IMR-90 (cell line): ENCODE results near the gene TMC8. TPM values are rescaled to one million over a fixed set of nuclear protein-coding genes. Genes with fewer than 3 reads are reported as not detected.

ENCODE experiments used
- ATAC-seq: fragments of 200-7000 bp; cut with Tn5 transposase; 2 replicates; pipeline ENCODE4 v1.9.1; 2020; ENCODE audit warnings: low read depth, mild to moderate bottlenecking, moderate library complexity
- BruUV-seq: library from RNA; stranded (reverse); fragments of 400-500 nt; replicated peaks from 2 replicates; lab custom pipeline; 2021; lab: Mats Ljungman, UMichigan
- CTCF ChIA-PET: fragments of 300-600 bp; formaldehyde crosslinking; extraction: SDS; loops from one replicate; lab custom pipeline; 2021; ENCODE audit warnings: antibody characterized with exemption; lab: Yijun Ruan, JAX
- POLR2A ChIA-PET: fragments of 300-600 bp; sonication (Branson Sonifier 250); formaldehyde crosslinking; loops from one replicate; lab custom pipeline; 2022; ENCODE audit warnings: antibody characterized with exemption; ENCODE audit not compliant: unreplicated experiment; lab: Charles Lee
- DNase-seq: peaks from one replicate; pipeline ENCODE4 v3.0.0; 2013
- H2AFZ ChIP-seq: replicated peaks from 2 replicates; pipeline ENCODE3; 2013; ENCODE audit warnings: low read length, mild to moderate bottlenecking; ENCODE audit not compliant: poor library complexity
- H2AK5ac ChIP-seq: 2 replicates; pipeline ENCODE4 v1.6.1; 2013; ENCODE audit warnings: low read depth, low read length, inconsistent platforms
- H2AK9ac ChIP-seq: replicated peaks from 2 replicates; pipeline ENCODE3; 2013; ENCODE audit warnings: mild to moderate bottlenecking, low read depth, low read length, moderate library complexity; ENCODE audit not compliant: poor library complexity
- H2BK120ac ChIP-seq: 2 replicates; pipeline ENCODE4 v1.6.1; 2013; ENCODE audit warnings: low read depth, low read length, inconsistent platforms
- H2BK15ac ChIP-seq: 3 replicates; pipeline ENCODE4 v1.6.1; 2013; ENCODE audit warnings: low read depth, low read length, inconsistent platforms
- H2BK20ac ChIP-seq: 2 replicates; pipeline ENCODE4 v1.6.1; 2013; ENCODE audit warnings: low read depth, mild to moderate bottlenecking, inconsistent platforms, low read length, moderate library complexity
- H2BK5ac ChIP-seq: 2 replicates; pipeline ENCODE4 v1.6.1; 2013; ENCODE audit warnings: mild to moderate bottlenecking, low read depth, low read length, inconsistent platforms; ENCODE audit not compliant: poor library complexity, severe bottlenecking
- H3K14ac ChIP-seq: replicated peaks from 2 replicates; pipeline ENCODE4 v1.6.1; 2013; ENCODE audit warnings: low read depth, low read length, inconsistent platforms
- H3K18ac ChIP-seq: 2 replicates; pipeline ENCODE4 v1.6.1; 2013; ENCODE audit warnings: low read depth, low read length, control low read depth
- H3K23ac ChIP-seq: 2 replicates; pipeline ENCODE4 v1.6.1; 2013; ENCODE audit warnings: low read depth, low read length, inconsistent platforms
- H3K27ac ChIP-seq: 2 replicates; pipeline ENCODE4 v1.5.1; 2013; ENCODE audit warnings: mild to moderate bottlenecking, control low read depth, low read length; ENCODE audit not compliant: insufficient read depth
- H3K27me3 ChIP-seq: 2 replicates; pipeline ENCODE4 v1.6.1; 2013; ENCODE audit warnings: low read length; ENCODE audit not compliant: control insufficient read depth, insufficient read depth
- H3K36me3 ChIP-seq: 2 replicates; pipeline ENCODE4 v1.6.1; 2013; ENCODE audit warnings: low read length, mixed read lengths; ENCODE audit not compliant: control insufficient read depth, insufficient read depth
- H3K4ac ChIP-seq: 2 replicates; pipeline ENCODE4 v1.6.1; 2013; ENCODE audit warnings: low read depth, low read length, inconsistent platforms
- H3K4me1 ChIP-seq: 2 replicates; pipeline ENCODE4 v1.6.1; 2013; ENCODE audit warnings: low read length, mixed read lengths; ENCODE audit not compliant: control insufficient read depth, insufficient read depth
- H3K4me2 ChIP-seq: 2 replicates; pipeline ENCODE4 v1.6.1; 2013; ENCODE audit warnings: low read depth, mild to moderate bottlenecking, control low read depth, low read length, moderate library complexity
- H3K4me3 ChIP-seq: 2 replicates; pipeline ENCODE4 v1.5.1; 2013; ENCODE audit warnings: low read depth, mild to moderate bottlenecking, control low read depth, low read length, moderate library complexity; ENCODE audit not compliant: insufficient read depth
- H3K56ac ChIP-seq: 2 replicates; pipeline ENCODE4 v1.6.1; 2013; ENCODE audit warnings: low read length, inconsistent platforms; ENCODE audit not compliant: insufficient read depth; ENCODE audit errors: extremely low read depth
- H3K79me1 ChIP-seq, 2 experiments: 2 replicates each; pipeline ENCODE4 v1.6.1; 2013; ENCODE audit warnings: low read length in 2 of 2, inconsistent platforms in 1 of 2, low read depth in 1 of 2
- H3K9ac ChIP-seq: 2 replicates; pipeline ENCODE4 v1.6.1; 2013; ENCODE audit warnings: low read depth, low read length, control low read depth
- H3K9me1 ChIP-seq: 2 replicates; pipeline ENCODE4 v1.6.1; 2013; ENCODE audit warnings: low read length, inconsistent platforms; ENCODE audit not compliant: insufficient read depth
- H3K9me3 ChIP-seq: 2 replicates; pipeline ENCODE4 v1.6.1; 2013; ENCODE audit warnings: low read length; ENCODE audit not compliant: control insufficient read depth, insufficient read depth
- H4K20me1 ChIP-seq: 2 replicates; pipeline ENCODE4 v1.6.1; 2013; ENCODE audit warnings: low read length, inconsistent platforms; ENCODE audit not compliant: insufficient read depth
- H4K5ac ChIP-seq: 2 replicates; pipeline ENCODE4 v1.6.1; 2013; ENCODE audit warnings: mild to moderate bottlenecking, low read depth, low read length, control low read depth
- H4K8ac ChIP-seq, 2 experiments: 2 replicates each; pipeline ENCODE4 v1.6.1; 2013; ENCODE audit warnings: low read depth in 2 of 2, low read length in 2 of 2, control low read depth in 1 of 2, inconsistent platforms in 1 of 2
- H4K91ac ChIP-seq: 2 replicates; pipeline ENCODE4 v1.6.1; 2013; ENCODE audit warnings: low read depth, low read length, inconsistent platforms; ENCODE audit not compliant: insufficient read depth
- BHLHE40 ChIP-seq: fragments of 150-350 bp; IDR thresholded peaks from 2 replicates; pipeline ENCODE4 v1.6.1; 2016; ENCODE audit warnings: mild to moderate bottlenecking, low read depth, low read length
- CEBPB ChIP-seq: IDR thresholded peaks from 2 replicates; pipeline ENCODE4 v1.6.1; 2012; ENCODE audit warnings: low read depth, low read length, improper control_type of control experiment
- CHD1 ChIP-seq: IDR thresholded peaks from 2 replicates; pipeline ENCODE4 v1.6.1; 2012; ENCODE audit warnings: low read depth, low read length, improper control_type of control experiment
- FOS ChIP-seq: fragments of 150-350 bp; IDR thresholded peaks from 2 replicates; pipeline ENCODE4 v1.6.1; 2016; ENCODE audit warnings: low read depth, low read length
- MAFK ChIP-seq: IDR thresholded peaks from 2 replicates; pipeline ENCODE4 v1.6.1; 2012; ENCODE audit warnings: low read depth, low read length, improper control_type of control experiment
- MAZ ChIP-seq: IDR thresholded peaks from 2 replicates; pipeline ENCODE4 v1.6.1; 2012; ENCODE audit warnings: low read depth, mild to moderate bottlenecking, low read length, improper control_type of control experiment, moderate library complexity, borderline replicate concordance
- MXI1 ChIP-seq: IDR thresholded peaks from 2 replicates; pipeline ENCODE4 v1.6.1; 2012; ENCODE audit warnings: low read depth, mild to moderate bottlenecking, low read length, moderate library complexity, borderline replicate concordance
- NFE2L2 ChIP-seq: fragments of 150-350 bp; IDR thresholded peaks from 2 replicates; pipeline ENCODE4 v1.6.1; 2016; ENCODE audit warnings: low read depth, mild to moderate bottlenecking, low read length
- POLR2A ChIP-seq: IDR thresholded peaks from 2 replicates; pipeline ENCODE4 v1.6.1; 2012; ENCODE audit warnings: mild to moderate bottlenecking, low read depth, low read length
- RAD21 ChIP-seq: IDR thresholded peaks from 2 replicates; pipeline ENCODE4 v1.6.1; 2012; ENCODE audit warnings: low read length, improper control_type of control experiment
- RCOR1 ChIP-seq: IDR thresholded peaks from 2 replicates; pipeline ENCODE4 v1.6.1; 2012; ENCODE audit warnings: mild to moderate bottlenecking, low read length, improper control_type of control experiment; ENCODE audit not compliant: insufficient replicate concordance
- RFX5 ChIP-seq: IDR thresholded peaks from 2 replicates; pipeline ENCODE4 v1.8.0; 2012; ENCODE audit warnings: low read depth, mild to moderate bottlenecking, low read length, moderate library complexity
- SMC3 ChIP-seq: fragments of 150-350 bp; IDR thresholded peaks from 2 replicates; pipeline ENCODE4 v1.6.1; 2016; ENCODE audit warnings: low read depth, mild to moderate bottlenecking, antibody characterized with exemption, low read length, moderate library complexity
- USF2 ChIP-seq: fragments of 150-350 bp; IDR thresholded peaks from 2 replicates; pipeline ENCODE4 v1.6.1; 2017; ENCODE audit warnings: mild to moderate bottlenecking, antibody characterized with exemption, low read length, low read depth
- WGBS, 2 experiments: methylation state at CpG; one replicate each; pipeline versions ENCODE4 v1.1.5 to v1.1.7; 2013; ENCODE audit warnings: missing lambda C conversion rate in 2 of 2; ENCODE audit not compliant: insufficient read length in 1 of 2; ENCODE audit errors: extremely low coverage in 2 of 2; 5-methylcytosine and 5-hydroxymethylcytosine counted together
- dilution Hi-C: fragments of 300-500 bp; cut with HindIII; formaldehyde crosslinking; loops from one replicate; pipeline ENCODE4 v1.14.3; 2018; ENCODE audit warnings: low sequenced_read_pairs; ENCODE audit not compliant: unreplicated experiment
- in situ Hi-C: fragments of 300-500 bp; cut with MboI; formaldehyde crosslinking; loops from 3 replicates; pipeline ENCODE4 v1.14.3; 2019; ENCODE audit warnings: low sequenced_read_pairs, inconsistent platforms, mixed read lengths
- intact Hi-C: fragments of 100-400 bp; cut with micrococcal nuclease; formaldehyde crosslinking; loops from 2 replicates; pipeline ENCODE4 v1.10.0; 2022
- polyA plus RNA-seq, 3 experiments: library from polyadenylated mRNA; depleted of rRNA; stranded (reverse); fragments of >200 nt; gene quantifications; 2 replicates each; pipeline ENCODE4 v1.2.3, GENCODE V29; 2012; ENCODE audit warnings: low replicate concordance in 1 of 3
- total RNA-seq: library from RNA; depleted of rRNA; stranded (reverse); fragments of >200 nt; gene quantifications from 2 replicates; pipeline ENCODE4 v1.2.3, GENCODE V29; 2012
- TF ChIP-seq, protein P1 (sequence below): fragments of 150-350 bp; IDR thresholded peaks from 2 replicates; pipeline ENCODE4 v1.6.1; 2016; ENCODE audit warnings: low read depth, mild to moderate bottlenecking, low read length, moderate library complexity, borderline replicate concordance
- TF ChIP-seq, protein P2 (sequence below): conservative IDR thresholded peaks from 2 replicates; pipeline ENCODE4 v1.5.1; 2012; ENCODE audit warnings: mild to moderate bottlenecking, low read depth, low read length, improper control_type of control experiment

Gene TMC8
- total and polyA plus RNA-seq, 2 of the 4 experiments (the other 2 are of a cell fraction): not detected

DNA sequence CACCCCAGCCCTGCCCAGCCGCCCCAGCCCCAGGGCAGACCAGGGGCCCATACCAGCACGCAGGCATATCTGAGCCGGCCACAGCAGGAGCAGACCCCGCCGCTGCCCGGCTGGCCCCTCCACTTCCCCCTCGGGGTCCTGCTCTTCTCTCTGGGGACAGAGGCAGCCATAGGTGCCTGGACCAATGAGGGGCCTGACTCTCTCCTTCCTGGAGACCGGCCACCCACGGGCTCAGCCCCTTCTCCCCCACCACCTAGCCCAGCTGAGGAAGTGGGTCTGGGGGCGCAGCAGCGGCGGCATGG lies 5.8 kb upstream of the TMC8 start:
- 75% methylated on average over 7 of the region's 12 CpGs; no CpG with 5 or more reads in 1 of the 2 experiments for WGBS, 2 experiments
- peaks cover 31% of the 10 kb centered on the region for H3K27me3 ChIP-seq
- no peaks in the 10 kb centered on the region for H3K9me3 ChIP-seq
- H3K4me1 ChIP-seq: peaks cover 2% of the 10 kb centered on the region; the same call in 1 of the 2 replicates
- BruUV-seq: no TSS peak
- no peak overlapping the region for H3K14ac ChIP-seq
- no peak overlapping the region for H2AK9ac ChIP-seq
- ATAC-seq (no peak), DNase-seq (no peak)
- H2BK120ac ChIP-seq: no peak overlapping the region
- TF ChIP-seq MXI1: no peak
- TF ChIP-seq RFX5: no peak
- TF ChIP-seq FOS: no peak
- TF ChIP-seq NFE2L2: no peak
- no peak for TF ChIP-seq MAFK
- TF ChIP-seq BHLHE40: no peak
- no peak for TF ChIP-seq SMC3
- TF ChIP-seq, protein P1, sequence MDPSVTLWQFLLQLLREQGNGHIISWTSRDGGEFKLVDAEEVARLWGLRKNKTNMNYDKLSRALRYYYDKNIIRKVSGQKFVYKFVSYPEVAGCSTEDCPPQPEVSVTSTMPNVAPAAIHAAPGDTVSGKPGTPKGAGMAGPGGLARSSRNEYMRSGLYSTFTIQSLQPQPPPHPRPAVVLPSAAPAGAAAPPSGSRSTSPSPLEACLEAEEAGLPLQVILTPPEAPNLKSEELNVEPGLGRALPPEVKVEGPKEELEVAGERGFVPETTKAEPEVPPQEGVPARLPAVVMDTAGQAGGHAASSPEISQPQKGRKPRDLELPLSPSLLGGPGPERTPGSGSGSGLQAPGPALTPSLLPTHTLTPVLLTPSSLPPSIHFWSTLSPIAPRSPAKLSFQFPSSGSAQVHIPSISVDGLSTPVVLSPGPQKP: no peak
- no peak for TF ChIP-seq CHD1
- TF ChIP-seq CEBPB: no peak
- TF ChIP-seq USF2: no peak
- TF ChIP-seq MAZ: no peak
- TF ChIP-seq POLR2A: no peak
- TF ChIP-seq, protein P2, sequence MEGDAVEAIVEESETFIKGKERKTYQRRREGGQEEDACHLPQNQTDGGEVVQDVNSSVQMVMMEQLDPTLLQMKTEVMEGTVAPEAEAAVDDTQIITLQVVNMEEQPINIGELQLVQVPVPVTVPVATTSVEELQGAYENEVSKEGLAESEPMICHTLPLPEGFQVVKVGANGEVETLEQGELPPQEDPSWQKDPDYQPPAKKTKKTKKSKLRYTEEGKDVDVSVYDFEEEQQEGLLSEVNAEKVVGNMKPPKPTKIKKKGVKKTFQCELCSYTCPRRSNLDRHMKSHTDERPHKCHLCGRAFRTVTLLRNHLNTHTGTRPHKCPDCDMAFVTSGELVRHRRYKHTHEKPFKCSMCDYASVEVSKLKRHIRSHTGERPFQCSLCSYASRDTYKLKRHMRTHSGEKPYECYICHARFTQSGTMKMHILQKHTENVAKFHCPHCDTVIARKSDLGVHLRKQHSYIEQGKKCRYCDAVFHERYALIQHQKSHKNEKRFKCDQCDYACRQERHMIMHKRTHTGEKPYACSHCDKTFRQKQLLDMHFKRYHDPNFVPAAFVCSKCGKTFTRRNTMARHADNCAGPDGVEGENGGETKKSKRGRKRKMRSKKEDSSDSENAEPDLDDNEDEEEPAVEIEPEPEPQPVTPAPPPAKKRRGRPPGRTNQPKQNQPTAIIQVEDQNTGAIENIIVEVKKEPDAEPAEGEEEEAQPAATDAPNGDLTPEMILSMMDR: no peak
- no peak for TF ChIP-seq RAD21
- TF ChIP-seq RCOR1: no peak
- H2BK20ac ChIP-seq: no peak overlapping the region
- H3K36me3 ChIP-seq: no peaks in the 10 kb centered on the region
- H4K20me1 ChIP-seq: no peaks in the 10 kb centered on the region
- dilution Hi-C loops: no loop called here
- H2AFZ ChIP-seq: no peak overlapping the region
- H3K23ac ChIP-seq: no peak overlapping the region
- H3K9me1 ChIP-seq: no peaks in the 10 kb centered on the region
- H4K8ac ChIP-seq: no peak overlapping the region
- no peak overlapping the region for H3K27ac ChIP-seq
- no peaks in the 10 kb centered on the region for H3K79me1 ChIP-seq
- H3K18ac ChIP-seq: no peak overlapping the region
- H3K4me2 ChIP-seq: no peak overlapping the region
- no peak overlapping the region for H3K9ac ChIP-seq
- in situ Hi-C loops: no loop called here
- no peak overlapping the region for H2BK5ac ChIP-seq
- no peak overlapping the region for H2BK15ac ChIP-seq
- ChIA-PET CTCF (no interaction called here), POLR2A (no interaction called here)
- no peak overlapping the region for H4K5ac ChIP-seq
- no peak overlapping the region for H3K4me3 ChIP-seq
- intact Hi-C loops: no loop called here
- H3K4ac ChIP-seq: no peak overlapping the region
- H4K91ac ChIP-seq: no peak overlapping the region
- H3K56ac ChIP-seq: no peak overlapping the region
- H2AK5ac ChIP-seq: no peak overlapping the region
